Measurements from ENCODE around the gene LMAN1L. TPM values are rescaled to one million over a fixed set of nuclear protein-coding genes. Genes with fewer than 3 reads are reported as not detected.

Gene LMAN1L
- total RNA-seq, 3 donors from 2014 or later, result 0.15 TPM; not detected in 2

DNA sequence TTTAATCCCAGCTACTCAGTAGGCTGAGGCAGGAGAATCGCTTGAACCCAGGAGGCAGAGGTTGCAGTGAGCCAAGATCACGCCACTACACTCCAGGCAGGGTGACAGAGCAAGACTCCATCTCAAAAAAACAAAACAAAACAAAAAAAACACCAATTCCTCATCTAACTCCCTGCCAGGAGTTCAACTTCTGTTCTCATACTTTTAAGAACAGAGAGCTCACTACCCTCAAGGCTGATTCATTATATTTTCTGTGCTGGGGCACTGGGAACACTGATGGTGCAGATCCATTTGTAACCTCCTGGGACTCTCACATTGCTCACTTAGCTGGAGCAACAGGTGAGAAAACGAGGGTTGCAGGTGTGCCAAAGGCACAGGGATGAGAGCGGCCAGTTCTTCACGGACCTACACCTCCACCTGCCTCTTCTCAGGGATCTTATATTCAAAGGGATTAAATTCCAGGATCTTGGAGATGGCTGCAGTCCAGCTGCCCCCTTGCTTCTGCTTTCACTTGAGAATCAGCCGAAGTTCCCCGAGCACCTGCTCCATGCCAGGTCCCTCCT is 43.1 kb upstream of the LMAN1L start:
- Histone ChIP-seq H3K27me3 (no peaks in the 10 kb centered on the region), H3K36me3 (no peaks in the 10 kb centered on the region), H3K4me3 (no peak overlapping the region), H3K9me3 (no peaks in the 10 kb centered on the region), H3K4me1 (no peaks in the 10 kb centered on the region), H3K27ac (no peak overlapping the region)
- TF ChIP-seq, protein P1, sequence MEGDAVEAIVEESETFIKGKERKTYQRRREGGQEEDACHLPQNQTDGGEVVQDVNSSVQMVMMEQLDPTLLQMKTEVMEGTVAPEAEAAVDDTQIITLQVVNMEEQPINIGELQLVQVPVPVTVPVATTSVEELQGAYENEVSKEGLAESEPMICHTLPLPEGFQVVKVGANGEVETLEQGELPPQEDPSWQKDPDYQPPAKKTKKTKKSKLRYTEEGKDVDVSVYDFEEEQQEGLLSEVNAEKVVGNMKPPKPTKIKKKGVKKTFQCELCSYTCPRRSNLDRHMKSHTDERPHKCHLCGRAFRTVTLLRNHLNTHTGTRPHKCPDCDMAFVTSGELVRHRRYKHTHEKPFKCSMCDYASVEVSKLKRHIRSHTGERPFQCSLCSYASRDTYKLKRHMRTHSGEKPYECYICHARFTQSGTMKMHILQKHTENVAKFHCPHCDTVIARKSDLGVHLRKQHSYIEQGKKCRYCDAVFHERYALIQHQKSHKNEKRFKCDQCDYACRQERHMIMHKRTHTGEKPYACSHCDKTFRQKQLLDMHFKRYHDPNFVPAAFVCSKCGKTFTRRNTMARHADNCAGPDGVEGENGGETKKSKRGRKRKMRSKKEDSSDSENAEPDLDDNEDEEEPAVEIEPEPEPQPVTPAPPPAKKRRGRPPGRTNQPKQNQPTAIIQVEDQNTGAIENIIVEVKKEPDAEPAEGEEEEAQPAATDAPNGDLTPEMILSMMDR (IDR thresholded peaks at IDR 0.05), result no peak
- TF ChIP-seq POLR2AphosphoS5 (IDR thresholded peaks at IDR 0.05) (no peak), POLR2A (IDR thresholded peaks at IDR 0.05) (no peak)
- no peak for DNase-seq (ENCODE audit: low spot score in 2 of 2)
- intact Hi-C loops (cut with DNase I; ENCODE audit: low total_unique reads), result loop anchor here (10.0 kb wide), 1 partner anchor 185 kb away; the partner anchor contains the start of gene RPP25

DNA sequence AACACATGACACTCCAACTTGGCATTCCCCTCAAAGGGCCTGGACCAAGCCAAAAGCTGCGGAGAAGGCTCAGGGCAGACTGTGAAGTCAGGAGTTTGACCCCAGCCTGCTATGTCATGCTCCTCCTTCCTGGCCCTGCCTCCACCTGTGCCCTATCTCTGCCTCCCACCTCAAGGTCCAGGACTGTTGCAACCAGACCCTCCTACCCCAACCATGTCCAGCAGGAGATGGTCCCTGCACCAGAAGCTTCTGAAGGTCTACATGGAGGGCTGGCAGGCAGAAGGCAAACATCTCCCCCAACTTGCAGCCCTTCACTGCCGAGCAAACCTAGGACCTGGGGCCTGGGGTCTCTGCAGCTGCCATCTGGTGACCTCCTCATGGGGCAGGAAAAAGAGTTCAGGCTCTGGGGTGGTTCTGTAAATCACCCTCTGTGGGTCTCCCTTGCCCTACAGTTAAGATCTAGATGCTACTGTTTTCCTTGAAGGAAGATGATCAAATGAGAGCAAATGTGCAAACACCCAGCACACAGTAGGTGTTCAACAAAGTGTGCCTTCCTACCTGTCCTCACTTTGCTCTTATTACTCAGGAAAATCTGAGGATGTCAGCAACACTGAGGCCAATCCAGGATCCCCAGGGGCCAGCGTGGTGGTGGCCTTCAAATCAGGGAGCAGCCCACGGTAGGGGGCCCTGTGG is 42.3 kb upstream of the LMAN1L start:
- H3K27me3 ChIP-seq, result no peaks in the 10 kb centered on the region
- H3K36me3 ChIP-seq, result no peaks in the 10 kb centered on the region
- no peak for DNase-seq (ENCODE audit: low spot score in 2 of 2)
- H3K4me1 ChIP-seq, result no peaks in the 10 kb centered on the region
- TF ChIP-seq POLR2AphosphoS5 (IDR thresholded peaks at IDR 0.05) (no peak), POLR2A (IDR thresholded peaks at IDR 0.05) (no peak)
- TF ChIP-seq, protein P1 (IDR thresholded peaks at IDR 0.05), result no peak
- no peak overlapping the region for H3K27ac ChIP-seq
- H3K9me3 ChIP-seq, result no peaks in the 10 kb centered on the region
- intact Hi-C loops (cut with DNase I; ENCODE audit: low total_unique reads), result loop anchor here (10.0 kb wide), 1 partner anchor 184 kb away; the partner anchor contains the start of gene RPP25
- no peak overlapping the region for H3K4me3 ChIP-seq

DNA sequence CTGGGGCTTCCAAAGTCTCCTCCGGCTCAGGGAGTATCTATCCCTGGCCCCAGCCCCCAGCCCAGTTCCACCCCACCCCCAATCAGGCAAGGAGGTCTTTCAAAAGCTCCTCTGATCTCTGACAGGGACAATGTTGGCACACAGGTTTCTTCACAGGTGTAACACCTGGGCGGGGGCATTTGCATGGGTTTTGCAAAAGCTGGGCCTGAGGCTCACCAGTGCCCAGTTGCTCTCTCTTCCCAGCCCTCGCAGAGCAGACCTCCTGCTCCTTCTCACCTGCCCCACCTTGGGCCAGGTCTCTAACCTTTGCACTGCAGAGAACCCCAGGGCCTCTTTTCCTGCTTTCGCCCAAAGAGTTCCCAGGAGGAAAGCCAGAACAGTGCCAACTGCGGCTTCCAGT is 39.3 kb upstream of the LMAN1L start:
- Histone ChIP-seq H3K27ac (peak overlapping the region; percentile 43 to 68), H3K36me3 (no peaks in the 10 kb centered on the region), H3K4me1 (peaks cover 0 to 5% of the 10 kb centered on the region in 2 donors), H3K4me3 (no peak overlapping the region), H3K9me3 (no peaks in the 10 kb centered on the region), H3K27me3 (no peaks in the 10 kb centered on the region)
- no peak for TF ChIP-seq POLR2AphosphoS5 (IDR thresholded peaks at IDR 0.05)
- TF ChIP-seq, protein P1 (IDR thresholded peaks at IDR 0.05), result no peak
- intact Hi-C loops (cut with DNase I; ENCODE audit: low total_unique reads), result loop anchor here (10.0 kb wide), 1 partner anchor 181 kb away; the partner anchor contains the start of gene RPP25
- DNase-seq (ENCODE audit: low spot score in 2 of 2), result no peak

DNA sequence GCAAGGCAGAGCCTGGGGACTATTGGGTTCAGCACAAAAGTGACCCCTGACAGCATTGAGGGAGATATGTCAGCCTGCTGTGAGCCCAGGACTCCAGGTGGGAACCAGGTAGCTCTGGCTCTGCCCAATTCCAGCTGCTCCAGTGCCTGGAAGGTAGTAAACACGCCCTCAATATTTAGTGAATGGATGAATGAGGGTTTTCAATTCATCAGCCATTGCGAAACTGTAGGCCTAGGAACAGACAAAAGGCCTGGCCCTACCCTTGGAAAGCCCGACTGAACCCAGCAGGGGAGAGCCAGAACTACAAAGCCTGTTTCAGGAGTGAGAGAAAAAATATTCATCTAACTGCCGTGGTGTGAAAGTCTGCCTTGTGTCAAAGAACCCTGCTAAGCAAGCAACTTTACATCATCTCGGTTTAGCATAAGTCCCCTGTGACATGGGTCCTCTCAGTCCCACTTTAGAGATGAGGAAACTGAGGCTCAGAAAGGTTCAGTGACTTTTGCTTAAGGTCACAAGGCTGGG is 38.8 kb upstream of the LMAN1L start:
- Histone ChIP-seq H3K9me3 (no peaks in the 10 kb centered on the region), H3K4me1 (peaks cover 0 to 5% of the 10 kb centered on the region in 2 donors), H3K4me3 (no peak overlapping the region), H3K27me3 (no peaks in the 10 kb centered on the region), H3K36me3 (no peaks in the 10 kb centered on the region), H3K27ac (peak overlapping the region; percentile 43 to 68)
- TF ChIP-seq POLR2A (IDR thresholded peaks at IDR 0.05), result no peak
- TF ChIP-seq, protein P1 (IDR thresholded peaks at IDR 0.05), result no peak
- no peak for TF ChIP-seq POLR2AphosphoS5 (IDR thresholded peaks at IDR 0.05)
- intact Hi-C loops (cut with DNase I; ENCODE audit: low total_unique reads), result loop anchor here (10.0 kb wide), 1 partner anchor 181 kb away; the partner anchor contains the start of gene RPP25
- no peak for DNase-seq (ENCODE audit: low spot score in 2 of 2)

DNA sequence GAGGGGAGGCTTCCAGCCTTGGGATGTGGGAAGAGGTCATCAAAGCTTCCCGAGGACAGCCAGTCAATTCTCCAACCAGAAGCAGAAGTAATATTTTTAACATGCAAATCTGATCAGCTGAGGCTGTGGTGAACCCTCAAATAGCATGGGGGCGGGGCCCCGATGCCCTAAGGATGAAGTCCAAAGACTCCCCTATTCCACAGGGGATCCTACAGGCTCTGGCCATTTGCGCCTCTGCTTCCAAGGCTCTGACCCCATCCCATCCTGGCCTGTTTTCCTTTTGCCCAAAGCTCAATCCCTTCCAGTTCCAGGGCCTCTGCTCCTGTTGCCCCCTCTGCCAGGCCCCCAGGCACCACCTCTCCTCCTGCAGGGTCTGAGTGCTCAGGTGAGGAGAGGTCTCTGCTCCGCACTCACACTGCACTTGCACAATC is 37.5 kb upstream of the LMAN1L start:
- Histone ChIP-seq H3K9me3 (no peaks in the 10 kb centered on the region), H3K4me3 (no peak overlapping the region), H3K4me1 (peaks cover 0 to 5% of the 10 kb centered on the region in 2 donors), H3K27me3 (no peaks in the 10 kb centered on the region), H3K36me3 (no peaks in the 10 kb centered on the region), H3K27ac (peak overlapping the region in 1 of 2 donors; percentile 5)
- TF ChIP-seq, protein P1 (IDR thresholded peaks at IDR 0.05), result no peak
- TF ChIP-seq POLR2AphosphoS5 (IDR thresholded peaks at IDR 0.05) (no peak), POLR2A (IDR thresholded peaks at IDR 0.05) (no peak)
- DNase-seq (ENCODE audit: low spot score in 2 of 2), result no peak
- intact Hi-C loops (cut with DNase I; ENCODE audit: low total_unique reads), result loop anchor here (10.0 kb wide), 1 partner anchor 180 kb away; the partner anchor contains the start of gene RPP25

Data from breast epithelium (tissue), 4 donors.